Measurements from ENCODE around the gene IL5RA.

- TF ChIP-seq CTCF (IDR thresholded peaks at IDR 0.05; ENCODE audit: borderline replicate concordance, extremely low read depth, low read length, poor library complexity, severe bottlenecking) (no peak), EZH2 (IDR thresholded peaks at IDR 0.05; ENCODE audit: borderline replicate concordance, low read depth, low read length, severe bottlenecking) (no peak)
Observed at GRCh38 chr3:3097958-3098357, 12.2 kb downstream of the IL5RA start.

Data from DND-41 (cell line).